ENCODE measurements around the gene IRAK3. TPM values are rescaled to one million over a fixed set of nuclear protein-coding genes. Genes with fewer than 3 reads are reported as not detected.
A peak's percentile ranks its signal among the peaks of the same experiment; 100 is the strongest.

IRAK3 gene
- total RNA-seq, 1 donor from 2014 or later = 1.8 TPM

- peaks cover 6% of the 10 kb centered on the region for H3K4me1 Mint-ChIP-seq
- H3K27me3 Mint-ChIP-seq = no peaks in the 10 kb centered on the region
- no peak for DNase-seq
- H3K27ac Mint-ChIP-seq = no peak overlapping the region
- H3K4me3 Mint-ChIP-seq = no peak overlapping the region
- no peaks in the 10 kb centered on the region for H3K9me3 Mint-ChIP-seq
- no peaks in the 10 kb centered on the region for H3K36me3 Mint-ChIP-seq (ENCODE audit: low read depth)
- intact Hi-C loops (cut with micrococcal nuclease) = loop anchor here (5.0 kb wide), 1 partner anchor 592 kb away; no protein-coding TSS in a partner anchor
These were observed 81.6 kb downstream of the IRAK3 start for GRCh38 chr12:66270613-66271012.

GRCh38 chr12:66272650-66273049 is 83.6 kb downstream of the IRAK3 start:
- Mint-ChIP-seq H3K4me1 (peaks cover 11% of the 10 kb centered on the region), H3K27me3 (no peaks in the 10 kb centered on the region), H3K9me3 (no peaks in the 10 kb centered on the region), H3K36me3 (ENCODE audit: low read depth) (no peaks in the 10 kb centered on the region), H3K4me3 (no peak overlapping the region), H3K27ac (no peak overlapping the region)
- intact Hi-C loops (cut with micrococcal nuclease) = loop anchor here (5.0 kb wide), 1 partner anchor 590 kb away; no protein-coding TSS in a partner anchor
- no peak for DNase-seq

GRCh38 chr12:66273147-66273546 is 84.1 kb downstream of the IRAK3 start:
- Mint-ChIP-seq H3K9me3 (no peaks in the 10 kb centered on the region), H3K27me3 (no peaks in the 10 kb centered on the region), H3K27ac (no peak overlapping the region), H3K36me3 (ENCODE audit: low read depth) (no peaks in the 10 kb centered on the region), H3K4me1 (peaks cover 9% of the 10 kb centered on the region), H3K4me3 (no peak overlapping the region)
- intact Hi-C loops (cut with micrococcal nuclease) = loop anchor here (5.0 kb wide), 1 partner anchor 589 kb away; no protein-coding TSS in a partner anchor
- DNase-seq = no peak

- no peak overlapping the region for H3K27ac Mint-ChIP-seq
- no peak overlapping the region for H3K4me3 Mint-ChIP-seq
- H3K27me3 Mint-ChIP-seq = no peaks in the 10 kb centered on the region
- intact Hi-C loops (cut with micrococcal nuclease) = no loop called here
- peaks cover 17% of the 10 kb centered on the region for H3K4me1 Mint-ChIP-seq
- H3K36me3 Mint-ChIP-seq (ENCODE audit: low read depth) = no peaks in the 10 kb centered on the region
- H3K9me3 Mint-ChIP-seq = no peaks in the 10 kb centered on the region
- DNase-seq = no peak
These were observed 86.0 kb downstream of the IRAK3 start for GRCh38 chr12:66275040-66275439.

GRCh38 chr12:66279123-66279712 is 90.2 kb downstream of the IRAK3 start:
- Mint-ChIP-seq H3K4me3 (no peak overlapping the region), H3K27me3 (no peaks in the 10 kb centered on the region), H3K36me3 (ENCODE audit: low read depth) (peaks cover 6% of the 10 kb centered on the region), H3K9me3 (peaks cover 10% of the 10 kb centered on the region), H3K4me1 (peaks cover 22% of the 10 kb centered on the region), H3K27ac (no peak overlapping the region)
- intact Hi-C loops (cut with micrococcal nuclease) = no loop called here
- peak; percentile 85 for DNase-seq

- intact Hi-C loops (cut with micrococcal nuclease) = no loop called here
- H3K4me1 Mint-ChIP-seq = peaks cover 22% of the 10 kb centered on the region
- no peak overlapping the region for H3K4me3 Mint-ChIP-seq
- H3K27me3 Mint-ChIP-seq = no peaks in the 10 kb centered on the region
- DNase-seq = no peak
- peaks cover 10% of the 10 kb centered on the region for H3K9me3 Mint-ChIP-seq
- H3K36me3 Mint-ChIP-seq (ENCODE audit: low read depth) = peaks cover 6% of the 10 kb centered on the region
- H3K27ac Mint-ChIP-seq = no peak overlapping the region
These were observed 91.5 kb downstream of the IRAK3 start for GRCh38 chr12:66280561-66280960.

GRCh38 chr12:66282244-66282643 is 93.2 kb downstream of the IRAK3 start:
- Mint-ChIP-seq H3K4me1 (peaks cover 26% of the 10 kb centered on the region), H3K27ac (no peak overlapping the region), H3K36me3 (ENCODE audit: low read depth) (peaks cover 6% of the 10 kb centered on the region), H3K9me3 (peaks cover 10% of the 10 kb centered on the region), H3K27me3 (no peaks in the 10 kb centered on the region), H3K4me3 (no peak overlapping the region)
- no peak for DNase-seq
- intact Hi-C loops (cut with micrococcal nuclease) = no loop called here

- Mint-ChIP-seq H3K27ac (peak overlapping the region; percentile 25), H3K4me1 (peaks cover 60% of the 10 kb centered on the region), H3K9me3 (peaks cover 4% of the 10 kb centered on the region), H3K4me3 (peak overlapping the region; percentile 2), H3K36me3 (ENCODE audit: low read depth) (peaks cover 4% of the 10 kb centered on the region), H3K27me3 (no peaks in the 10 kb centered on the region)
- DNase-seq = no peak
- intact Hi-C loops (cut with micrococcal nuclease) = loop anchor here (5.0 kb wide), 1 partner anchor 155 kb away; the partner anchor contains the start of gene LLPH
These were observed 98.3 kb downstream of the IRAK3 start for GRCh38 chr12:66287275-66287674.

- peak overlapping the region; percentile 85 for H3K27ac Mint-ChIP-seq
- peak; percentile 91 for DNase-seq
- intact Hi-C loops (cut with micrococcal nuclease) = loop anchor here (1.0 to 5.0 kb wide), 2 partner anchors 14 to 156 kb away; partner anchors contain the start of genes HELB and LLPH
- H3K27me3 Mint-ChIP-seq = no peaks in the 10 kb centered on the region
- peaks cover 60% of the 10 kb centered on the region for H3K4me1 Mint-ChIP-seq
- H3K36me3 Mint-ChIP-seq (ENCODE audit: low read depth) = peaks cover 4% of the 10 kb centered on the region
- peaks cover 7% of the 10 kb centered on the region for H3K9me3 Mint-ChIP-seq
- peak overlapping the region; percentile 2 for H3K4me3 Mint-ChIP-seq
These were observed 99.1 kb downstream of the IRAK3 start for GRCh38 chr12:66288121-66288520.

GRCh38 chr12:66289485-66289884 is 100.5 kb downstream of the IRAK3 start:
- Mint-ChIP-seq H3K36me3 (ENCODE audit: low read depth) (peaks cover 5% of the 10 kb centered on the region), H3K9me3 (peaks cover 3% of the 10 kb centered on the region), H3K4me1 (peaks cover 54% of the 10 kb centered on the region), H3K4me3 (no peak overlapping the region), H3K27me3 (no peaks in the 10 kb centered on the region), H3K27ac (peak overlapping the region; percentile 14)
- intact Hi-C loops (cut with micrococcal nuclease) = loop anchor here (5.0 kb wide), 1 partner anchor 157 kb away; the partner anchor contains the start of gene LLPH
- no peak for DNase-seq

GRCh38 chr12:66290716-66291200 is 101.7 kb downstream of the IRAK3 start:
- DNase-seq = peak; percentile 86
- Mint-ChIP-seq H3K27ac (peak overlapping the region; percentile 89), H3K27me3 (no peaks in the 10 kb centered on the region), H3K9me3 (peaks cover 3% of the 10 kb centered on the region), H3K4me1 (peaks cover 56% of the 10 kb centered on the region), H3K36me3 (ENCODE audit: low read depth) (peaks cover 5% of the 10 kb centered on the region), H3K4me3 (peak overlapping the region; percentile 47)
- intact Hi-C loops (cut with micrococcal nuclease) = no loop called here

GRCh38 chr12:66296176-66296683 is 107.2 kb downstream of the IRAK3 start:
- no peaks in the 10 kb centered on the region for H3K27me3 Mint-ChIP-seq
- peaks cover 3% of the 10 kb centered on the region for H3K36me3 Mint-ChIP-seq (ENCODE audit: low read depth)
- H3K4me1 Mint-ChIP-seq = peaks cover 32% of the 10 kb centered on the region
- H3K9me3 Mint-ChIP-seq = peaks cover 3% of the 10 kb centered on the region
- no peak overlapping the region for H3K27ac Mint-ChIP-seq
- DNase-seq = peak; percentile 19
- intact Hi-C loops (cut with micrococcal nuclease) = no loop called here
- H3K4me3 Mint-ChIP-seq = no peak overlapping the region

GRCh38 chr12:66297080-66297479 is 108.1 kb downstream of the IRAK3 start:
- peak; percentile 57 for DNase-seq
- Mint-ChIP-seq H3K4me3 (no peak overlapping the region), H3K36me3 (ENCODE audit: low read depth) (peaks cover 1% of the 10 kb centered on the region), H3K27ac (no peak overlapping the region), H3K27me3 (no peaks in the 10 kb centered on the region), H3K9me3 (peaks cover 3% of the 10 kb centered on the region), H3K4me1 (peaks cover 31% of the 10 kb centered on the region)
- intact Hi-C loops (cut with micrococcal nuclease) = no loop called here

GRCh38 chr12:66297923-66298322 is 108.9 kb downstream of the IRAK3 start:
- Mint-ChIP-seq H3K4me1 (peaks cover 33% of the 10 kb centered on the region), H3K36me3 (ENCODE audit: low read depth) (peaks cover 3% of the 10 kb centered on the region), H3K27ac (no peak overlapping the region), H3K27me3 (no peaks in the 10 kb centered on the region), H3K4me3 (no peak overlapping the region), H3K9me3 (no peaks in the 10 kb centered on the region)
- intact Hi-C loops (cut with micrococcal nuclease) = no loop called here
- no peak for DNase-seq

All from activated CD4-positive, alpha-beta T cell treated with anti-CD3 and anti-CD28 coated beads, Interleukin-2, amount 10 ng/mL, durations not matched to agents 24 days and 14 days (primary cell).